GM19395 (cell line): ENCODE measurements around the gene RAD51B.
A peak's percentile ranks its signal among the peaks of the same experiment; 100 is the strongest.
"Not testable (repeated sequence)": the region's sequence is repeated elsewhere in the genome, so short reads cannot be mapped to it uniquely, and the experiment has no call there.

Experiments
- ATAC-seq: cut with Tn5 transposase; IDR thresholded peaks from one replicate; pipeline ENCODE4 v1.9.1; 2021; ENCODE audit warnings: mild to moderate bottlenecking, moderate library complexity; ENCODE audit not compliant: unreplicated experiment

RAD51B gene

GRCh38 chr14:67943947-67944346 lies 124.4 kb downstream of the RAD51B start:
- ATAC-seq = no peak

GRCh38 chr14:67944605-67945004 lies 125.0 kb downstream of the RAD51B start:
- ATAC-seq = no peak

GRCh38 chr14:67949771-67950170 lies 130.2 kb downstream of the RAD51B start:
- ATAC-seq = no peak

- no peak for ATAC-seq
Measured at GRCh38 chr14:67950386-67950785, 130.8 kb downstream of the RAD51B start.

DNA sequence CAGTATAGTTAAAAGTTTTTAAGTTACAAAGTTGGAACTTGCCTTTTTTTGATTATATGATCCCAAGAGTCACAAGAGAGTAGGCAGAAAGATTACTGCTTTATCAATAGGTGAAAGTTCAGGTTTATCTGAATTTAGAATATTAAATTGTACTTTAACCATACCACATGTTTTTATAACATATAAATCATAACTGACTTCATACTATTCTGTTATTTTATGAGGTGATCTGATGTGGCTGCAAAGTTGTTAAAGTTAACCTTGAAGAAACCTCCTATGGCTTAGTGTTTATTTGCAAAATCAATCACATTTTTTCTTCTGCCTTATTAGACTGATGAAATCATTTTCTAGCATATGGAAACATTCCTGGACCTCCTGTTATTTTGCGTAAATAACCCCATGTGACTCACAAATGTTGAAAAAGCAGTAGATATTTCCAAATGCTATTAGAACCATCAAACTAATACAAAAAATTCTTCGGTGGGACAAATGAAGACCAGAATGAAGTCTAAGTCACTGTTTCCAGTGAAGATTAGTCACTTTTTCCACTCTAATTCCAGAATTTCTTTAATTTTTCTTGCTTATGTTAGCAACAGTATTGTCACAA lies 132.1 kb downstream of the RAD51B start:
- ATAC-seq = no peak

GRCh38 chr14:67952381-67952780 lies 132.8 kb downstream of the RAD51B start:
- ATAC-seq = no peak

- ATAC-seq = no peak
Measured at GRCh38 chr14:67952786-67953185, 133.2 kb downstream of the RAD51B start.

- ATAC-seq = no peak
Measured at GRCh38 chr14:67955261-67955660, 135.7 kb downstream of the RAD51B start.

DNA sequence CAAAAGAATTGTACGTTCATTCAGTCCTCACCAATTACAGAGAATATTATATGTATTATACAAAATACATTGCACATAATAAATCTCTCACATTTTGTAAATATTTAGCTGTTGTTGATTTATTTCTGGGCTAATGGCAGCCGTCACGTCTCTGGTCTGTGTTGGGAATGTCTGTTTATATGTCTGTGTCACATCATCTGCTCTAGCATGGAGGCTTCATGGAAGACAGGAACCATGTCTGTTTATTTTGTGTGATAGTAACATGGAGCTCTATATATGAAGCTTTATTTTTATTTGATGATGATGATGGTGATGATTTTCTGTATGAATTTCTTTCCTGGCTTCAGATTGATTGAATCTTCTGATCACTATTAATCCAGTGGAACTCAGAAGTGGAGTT lies 138.4 kb downstream of the RAD51B start:
- no peak for ATAC-seq

DNA sequence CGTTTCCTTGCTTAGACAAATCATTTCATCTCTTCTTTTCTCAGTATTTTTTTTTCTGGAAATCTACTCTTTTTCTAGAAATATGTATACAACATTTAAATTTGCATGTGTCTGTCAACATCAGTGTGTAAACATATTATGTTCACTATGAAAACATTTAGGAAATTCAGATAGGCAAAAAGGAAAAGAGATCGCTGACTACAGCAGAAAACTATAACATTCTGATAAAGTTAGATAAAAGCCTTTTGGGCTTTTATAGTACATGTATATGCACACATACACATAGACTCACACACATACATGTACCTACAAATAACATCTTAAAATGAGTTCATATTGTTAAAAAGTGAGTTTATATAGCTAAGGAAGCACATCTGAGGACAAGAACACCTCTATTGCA lies 142.1 kb downstream of the RAD51B start:
- ATAC-seq = no peak

DNA sequence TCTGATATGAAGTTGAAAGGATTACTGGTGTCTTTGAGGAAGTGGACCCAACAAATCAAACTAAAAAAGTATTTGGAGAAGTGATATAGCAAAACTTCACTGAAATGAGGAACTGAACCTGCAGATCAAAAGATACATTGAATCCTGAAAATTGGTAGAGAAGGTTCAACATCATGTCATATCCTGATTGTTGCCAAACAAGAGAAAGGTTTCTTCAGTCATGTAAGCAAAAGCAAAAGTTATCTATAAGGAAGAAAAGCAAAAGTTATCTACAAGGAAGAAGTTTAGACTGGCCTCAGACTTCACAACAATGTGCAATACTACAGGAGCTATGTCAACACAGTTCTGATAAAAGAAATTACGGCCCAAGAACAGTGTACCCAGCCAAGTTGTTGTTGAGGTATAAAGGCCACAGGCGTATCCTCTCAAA lies 142.7 kb downstream of the RAD51B start:
- peak; percentile 82 for ATAC-seq

DNA sequence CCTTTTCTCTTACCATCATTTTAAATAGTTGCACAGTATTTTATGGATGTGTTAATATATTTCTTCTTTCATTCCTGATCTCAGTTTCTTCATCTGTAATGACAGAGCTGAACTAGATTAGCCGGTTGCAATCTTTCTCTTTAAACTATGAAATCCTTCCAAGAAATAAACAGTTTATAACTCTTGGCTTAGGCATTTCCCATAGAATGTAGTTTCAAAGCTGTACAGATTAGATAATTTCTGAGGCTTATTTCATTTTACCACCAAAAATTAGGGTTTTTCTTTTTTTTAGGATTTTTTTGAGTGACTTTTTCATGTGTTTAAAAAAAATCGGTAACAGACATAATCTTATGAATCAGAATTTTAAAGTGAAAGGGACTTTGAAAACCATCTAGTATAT lies 144.0 kb downstream of the RAD51B start:
- ATAC-seq = no peak

DNA sequence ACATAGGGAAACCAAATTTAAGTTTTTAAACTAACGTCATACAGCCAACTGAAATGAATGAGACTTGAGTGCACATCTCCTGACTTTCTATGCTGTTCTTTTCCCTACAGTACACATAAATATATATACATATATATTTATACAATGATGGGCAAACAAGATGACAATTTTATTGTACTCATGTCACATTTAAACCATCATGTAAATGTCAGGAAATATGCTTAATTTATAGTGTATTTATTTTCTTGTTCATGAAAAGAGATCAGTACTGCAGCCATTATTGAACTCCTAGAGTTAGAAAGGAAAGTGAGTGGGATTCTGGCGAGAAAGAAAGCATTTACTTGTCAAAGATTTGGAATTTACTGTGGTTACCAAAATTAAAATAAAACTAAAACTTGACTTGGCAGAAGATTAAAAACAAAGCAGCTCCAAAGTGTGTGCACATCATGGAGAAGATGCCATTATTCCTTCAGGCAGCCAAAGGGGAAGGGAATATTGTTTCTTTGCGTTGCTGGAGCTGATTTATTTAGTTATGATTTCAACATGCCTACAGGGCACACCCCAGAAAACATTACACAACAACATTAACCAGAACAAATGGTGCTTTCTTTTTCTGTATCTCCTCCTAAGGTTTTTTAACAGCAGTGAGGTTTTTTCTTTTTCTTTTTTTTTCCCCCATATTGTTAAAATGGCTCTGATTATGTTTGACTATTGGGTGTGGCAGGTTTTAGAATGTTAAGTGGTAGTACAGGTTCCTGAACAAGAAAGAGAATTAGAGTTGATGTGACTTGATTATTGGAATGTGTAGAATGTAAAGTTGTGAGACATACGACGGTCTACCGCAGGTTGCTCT lies 144.6 kb downstream of the RAD51B start:
- ATAC-seq = no peak

DNA sequence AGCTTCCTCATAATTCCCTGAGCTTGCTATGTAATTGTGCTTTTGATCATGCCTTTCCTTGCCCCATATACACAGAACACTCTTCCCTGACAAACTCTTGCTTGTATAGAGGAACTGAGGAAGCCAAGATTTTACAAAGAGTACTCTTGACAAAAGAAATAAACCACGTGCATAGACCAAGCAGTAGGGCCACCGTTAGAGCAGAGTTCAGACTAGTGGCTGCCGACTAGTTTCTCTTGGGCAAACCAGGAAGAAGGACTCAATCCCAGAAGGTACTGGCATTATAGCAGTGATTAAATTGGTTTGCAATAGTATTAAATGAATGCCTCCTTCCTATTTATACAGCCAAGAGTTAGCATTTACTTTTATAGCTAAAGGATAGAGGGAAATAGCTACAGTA lies 146.1 kb downstream of the RAD51B start:
- no peak for ATAC-seq

DNA sequence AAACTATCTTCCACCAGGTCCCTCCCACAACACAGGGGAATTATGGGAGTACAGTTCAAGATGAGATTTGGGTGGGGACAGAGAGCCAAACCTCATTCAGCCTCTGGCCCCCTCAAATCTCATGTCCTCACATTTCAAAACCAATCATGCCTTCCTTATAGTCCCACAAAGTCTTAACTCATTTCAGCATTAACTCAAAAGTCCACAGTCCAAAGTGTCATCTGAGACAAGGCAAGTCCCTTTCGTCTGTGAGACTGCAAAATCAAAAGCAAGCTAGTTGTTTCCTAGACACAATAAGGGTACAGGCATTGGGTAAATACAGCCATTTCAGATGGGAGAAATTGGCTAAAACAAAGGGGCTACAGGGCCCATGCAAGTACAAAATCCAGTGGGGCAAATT lies 147.6 kb downstream of the RAD51B start:
- no peak for ATAC-seq

- not testable (repeated sequence) for ATAC-seq
Measured at GRCh38 chr14:67967970-67968369, 148.4 kb downstream of the RAD51B start.

DNA sequence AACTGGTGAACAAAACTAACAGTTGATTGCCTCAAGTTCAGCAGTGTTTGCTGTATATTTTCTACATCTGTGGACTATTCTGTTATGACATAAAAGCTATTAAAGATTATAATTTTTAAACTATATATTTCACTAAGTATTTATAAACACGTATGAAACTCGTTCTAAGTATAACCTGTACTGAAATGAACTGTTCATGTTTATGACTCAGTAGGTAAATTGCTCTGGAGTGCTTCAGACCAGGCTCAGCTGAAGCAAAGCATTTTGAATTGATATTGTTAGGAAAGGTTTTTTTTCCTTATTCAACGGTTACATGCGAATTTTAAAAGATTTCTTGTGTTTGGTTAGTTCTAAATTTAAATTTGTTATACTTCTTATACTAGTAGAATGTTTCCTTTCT lies 151.3 kb downstream of the RAD51B start:
- ATAC-seq = no peak

GRCh38 chr14:67971627-67972625 lies 152.3 kb downstream of the RAD51B start:
- ATAC-seq = no peak

GRCh38 chr14:67973436-67973835 lies 153.9 kb downstream of the RAD51B start:
- no peak for ATAC-seq

GRCh38 chr14:67975470-67975869 lies 155.9 kb downstream of the RAD51B start:
- no peak for ATAC-seq

GRCh38 chr14:67977434-67978034 lies 158.0 kb downstream of the RAD51B start:
- ATAC-seq = no peak
